ENCODE measurements around the gene TH. TPM values are rescaled to one million over a fixed set of nuclear protein-coding genes. Genes with fewer than 3 reads are reported as not detected.

TH gene
- total and polyA plus RNA-seq, 9 of the 15 experiments (the other 6 are each of a cell fraction or from before 2014, with no cell fraction given), result not detected

- intact Hi-C loops (cut with micrococcal nuclease), result no loop called here
- 27% methylated on average over 41 of the region's 70 CpGs for WGBS (ENCODE audit: insufficient coverage, low coverage, missing lambda C conversion rate)
- TF ChIP-seq ZFP36 (IDR thresholded peaks at IDR 0.05; ENCODE audit: low read depth, low read length, partially characterized antibody) (peak; percentile 100), KAT2B (IDR thresholded peaks at IDR 0.05; ENCODE audit: low read depth, low read length) (no peak), ZNF431 (CRISPR knock-in tag; IDR thresholded peaks at IDR 0.05) (no peak), SRF (CRISPR knock-in tag; IDR thresholded peaks at IDR 0.05) (no peak), RBM25 (IDR thresholded peaks at IDR 0.05; ENCODE audit: low read depth, low read length, severe bottlenecking) (peak; percentile 94), ZNF551 (CRISPR knock-in tag; IDR thresholded peaks at IDR 0.05) (no peak), THRA (IDR thresholded peaks at IDR 0.05) (no peak), PTBP1 (IDR thresholded peaks at IDR 0.05; ENCODE audit: low read depth, low read length) (peak; percentile 86), ZBTB33 (CRISPR knock-in tag; IDR thresholded peaks at IDR 0.05) (0 out of 2 replicates have a peak, but pooled peaks have one; percentile 61), ZFPM2 (CRISPR knock-in tag; IDR thresholded peaks at IDR 0.05) (no peak), RCOR1 (IDR thresholded peaks at IDR 0.05; ENCODE audit: borderline replicate concordance in 1 of 2, low read depth in 2 of 2, low read length in 2 of 2) (0 out of 4 replicates have a peak, but pooled peaks of 1 of the 2 experiments have one; percentile 21), RB1 (IDR thresholded peaks at IDR 0.05; ENCODE audit: low read depth) (peak; percentile 16; the same call in 1 of the 2 replicates), RBM15 (IDR thresholded peaks at IDR 0.05; ENCODE audit: insufficient read depth, low read length) (no peak), SMARCA5 (IDR thresholded peaks at IDR 0.05) (peak; percentile 82), KDM4B (IDR thresholded peaks at IDR 0.05; ENCODE audit: borderline replicate concordance in 2 of 2, low read depth in 1 of 2) (no peak), GABPB2 (CRISPR knock-in tag; conservative IDR thresholded peaks at IDR 0.05) (no peak), BCOR (IDR thresholded peaks at IDR 0.05) (peak; percentile 25; the same call in 1 of the 2 replicates)
These were observed 5.3 kb downstream of the TH start for GRCh38 chr11:2166091-2166851.

More at GRCh38 chr11:2166091-2166851, 5.3 kb downstream of the TH start:
- Histone ChIP-seq H3K36me3 (ENCODE audit: control insufficient read depth, insufficient read depth, low read length) (no peaks in the 10 kb centered on the region), H3K27me3 (ENCODE audit: control insufficient read depth in 2 of 2, insufficient read depth in 2 of 2, low read length in 2 of 2) (peaks cover 0 to 31% of the 10 kb centered on the region in 2 experiments; a peak in 3 of 5 replicates), H3K79me2 (ENCODE audit: control insufficient read depth, insufficient read depth, low read length) (no peaks in the 10 kb centered on the region), H3K9ac (ENCODE audit: insufficient read depth in 1 of 2, low read depth in 2 of 2, low read length in 2 of 2) (no peak overlapping the region), H3K4me3 (no peak overlapping the region), H3K4me2 (ENCODE audit: insufficient read depth, low read length) (no peak overlapping the region), H3K9me3 (replicated peaks; ENCODE audit: control insufficient read depth, insufficient read depth, low read depth, low read length) (no peaks in the 10 kb centered on the region), H4K20me1 (replicated peaks; ENCODE audit: control insufficient read depth, insufficient read depth, low read length) (peaks cover 7% of the 10 kb centered on the region), H3K4me1 (replicated peaks in 1 of 2; ENCODE audit: control insufficient read depth in 2 of 2, insufficient read depth in 2 of 2, low read length in 2 of 2) (peaks cover 0 to 65% of the 10 kb centered on the region in 2 experiments; a peak in 2 of 5 replicates), H2AFZ (ENCODE audit: low read depth, low read length) (no peak overlapping the region), H3K9me1 (ENCODE audit: control insufficient read depth, insufficient read depth, low read length) (no peaks in the 10 kb centered on the region), H3K27ac (ENCODE audit: extremely low read depth, low read depth, low read length) (no peak overlapping the region)
- DNase-seq (ENCODE audit: extremely low read depth in 1 of 4, low spot score in 3 of 4) (peak; percentile 35 to 76 (median 65)), FAIRE-seq (no peak), ATAC-seq (peak; percentile 83)
- in situ Hi-C loops (cut with MboI), result no loop called here
- no TSS peak for BruUV-seq (replicated peaks)
- POLR2A ChIA-PET, result no interaction called here
- CTCF ChIA-PET (ENCODE audit: low intra/inter-chr PET ratio), result interaction anchor here (0.7 to 0.8 kb wide), 2 partner anchors 253 to 254 kb away, joined by 3 to 4 read pairs; no protein-coding TSS in a partner anchor

Data from K562 (cell line).